ENCODE measurements around the gene ZFP92.
A peak's percentile ranks its signal among the peaks of the same experiment; 100 is the strongest.
"Not testable (repeated sequence)": the region's sequence is repeated elsewhere in the genome, so short reads cannot be mapped to it uniquely, and the experiment has no call there.

Gene ZFP92

DNA sequence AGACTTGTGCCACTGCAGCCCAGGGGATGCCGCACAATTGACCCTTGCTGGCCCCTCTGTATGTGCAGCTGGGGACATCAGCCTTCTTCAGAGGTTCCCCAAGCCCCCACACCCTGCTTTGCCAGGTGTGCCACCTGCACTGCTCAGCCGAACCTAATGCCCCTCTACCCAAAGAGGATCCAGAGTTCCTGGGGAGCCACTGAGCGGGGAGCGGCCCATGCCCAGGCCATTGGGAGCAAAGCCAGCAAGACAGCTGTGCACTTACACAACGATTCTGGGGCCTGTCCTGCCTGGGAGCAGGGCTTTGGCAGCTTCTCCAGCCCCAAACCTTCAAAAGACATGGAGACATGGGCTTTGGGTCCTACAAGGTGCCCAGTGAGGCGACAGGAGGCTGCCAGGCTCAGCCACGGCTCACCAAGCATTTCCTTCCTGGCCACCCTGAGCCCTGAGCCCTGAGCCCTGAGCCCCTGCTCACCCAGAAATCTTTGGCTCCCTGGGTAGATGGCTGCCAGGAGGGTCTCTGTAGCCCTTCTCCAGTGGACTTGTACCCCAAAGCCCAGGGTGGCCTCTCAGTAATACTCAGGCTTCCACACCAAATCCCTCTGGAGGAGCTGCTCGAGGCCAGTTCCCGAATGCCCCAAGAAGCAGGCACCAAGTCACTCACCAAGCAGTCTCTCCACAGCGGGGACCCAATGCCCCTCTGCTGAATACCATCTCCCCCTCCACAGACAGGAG lies 23.1 kb upstream of the ZFP92 start:
- no peak for DNase-seq

- DNase-seq, result no peak
Measured at GRCh38 chrX:153388722-153389459, 22.4 kb upstream of the ZFP92 start.

- not testable (repeated sequence) for DNase-seq
Measured at GRCh38 chrX:153389460-153389768, 21.9 kb upstream of the ZFP92 start.

GRCh38 chrX:153392642-153393321 lies 18.5 kb upstream of the ZFP92 start:
- DNase-seq, result no peak

DNA sequence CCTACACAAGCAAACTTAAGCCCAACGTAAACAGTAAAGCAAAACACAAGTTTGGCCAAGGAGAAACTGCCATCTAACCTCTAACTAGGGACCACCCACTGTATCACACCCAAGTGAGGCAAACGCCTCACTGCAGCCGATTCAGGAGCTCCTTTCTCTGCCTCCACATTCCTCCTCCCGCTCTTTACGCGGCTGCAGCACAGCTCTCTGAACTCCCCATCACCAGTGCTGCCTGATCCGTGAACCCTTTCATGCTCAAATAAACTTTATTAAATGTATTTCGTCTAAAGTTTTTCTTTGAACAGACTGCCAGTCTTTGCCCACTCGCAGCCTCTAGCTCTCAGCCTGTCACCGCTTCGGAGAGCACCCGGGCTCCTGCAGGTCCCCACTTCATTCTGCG lies 16.7 kb upstream of the ZFP92 start:
- DNase-seq, result no peak

GRCh38 chrX:153395613-153396319 lies 15.5 kb upstream of the ZFP92 start:
- no peak for DNase-seq

DNA sequence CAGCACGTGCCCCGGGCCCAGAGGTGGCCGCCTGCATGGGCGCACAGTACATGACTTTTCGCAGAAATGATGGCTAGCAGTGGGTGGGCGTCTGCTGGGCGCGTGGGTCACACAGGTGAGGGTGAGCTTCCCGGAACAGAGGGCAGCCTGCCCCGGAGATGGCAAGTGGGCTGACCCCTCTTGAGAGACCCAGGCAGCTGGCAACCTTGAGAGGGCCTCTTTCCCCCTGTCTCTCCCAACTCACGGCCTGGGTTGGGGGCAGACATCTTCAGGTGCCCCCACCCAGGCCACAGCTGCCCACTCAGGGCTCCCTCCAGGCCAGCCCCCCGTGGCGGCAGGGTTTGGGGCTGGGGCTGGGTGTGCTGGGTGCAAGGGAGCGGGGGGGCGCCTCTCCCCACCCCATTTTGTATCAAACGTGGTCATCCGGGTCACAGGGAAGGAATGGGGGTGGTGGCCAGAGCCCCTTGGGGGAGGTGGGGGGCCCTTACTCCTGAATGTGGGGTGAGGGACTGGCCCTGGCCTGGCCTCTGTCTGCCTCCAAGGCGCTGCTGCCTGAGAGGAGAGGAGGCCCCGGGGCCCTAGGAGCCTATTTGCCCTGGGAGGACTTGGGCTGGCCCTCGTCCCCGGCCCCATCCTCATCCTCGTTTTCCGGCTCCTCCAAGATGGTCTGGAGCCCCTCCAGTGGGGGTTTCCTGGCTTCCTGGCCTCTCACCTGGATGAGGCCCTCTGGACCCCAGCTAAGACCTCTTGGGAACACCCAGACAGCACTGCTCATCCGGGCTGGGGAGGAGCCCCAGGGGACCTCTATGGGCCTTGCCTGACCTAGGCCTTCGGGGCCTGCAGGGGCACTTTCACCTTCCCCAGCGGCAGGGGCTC lies 14.7 kb upstream of the ZFP92 start:
- no peak for DNase-seq

DNA sequence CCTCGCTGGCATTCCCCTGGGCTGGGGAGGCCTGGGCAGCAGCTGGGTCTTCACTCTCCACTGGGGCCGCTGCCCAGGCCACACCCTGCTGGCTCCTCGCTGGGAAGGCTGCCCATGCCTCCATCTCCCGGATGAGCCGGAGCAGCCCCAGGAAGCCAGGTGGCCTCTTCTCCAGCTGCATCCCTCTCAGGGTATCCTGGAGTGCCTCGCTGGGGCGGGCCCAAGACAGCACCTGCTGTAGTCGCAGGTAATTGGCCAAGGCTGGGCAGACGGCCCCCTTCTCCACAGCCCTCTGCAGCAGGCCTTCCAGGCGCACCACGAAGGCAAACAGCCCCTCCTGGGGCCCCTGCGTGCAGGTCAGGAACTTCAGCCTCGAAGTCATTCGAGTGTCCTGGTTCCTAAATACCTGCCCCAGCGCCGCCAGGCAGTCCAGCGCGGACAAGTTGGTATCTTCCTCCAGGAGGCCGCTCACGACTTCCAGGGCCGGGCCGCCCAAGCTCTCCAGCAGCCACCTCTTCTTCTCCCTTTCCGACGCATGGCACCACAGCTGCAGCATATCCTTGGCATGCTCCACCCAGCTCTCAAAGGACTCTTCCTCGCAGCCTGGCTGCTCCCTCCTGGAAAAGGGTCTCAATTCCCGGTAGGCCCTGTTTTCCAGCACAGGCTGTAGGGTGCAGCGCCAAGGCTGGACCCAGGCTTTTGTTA lies 13.9 kb upstream of the ZFP92 start:
- DNase-seq, result no peak

- no peak for DNase-seq
Measured at GRCh38 chrX:153398275-153398960, 12.9 kb upstream of the ZFP92 start.

GRCh38 chrX:153400146-153401132 lies 10.8 kb upstream of the ZFP92 start:
- peak; percentile 56 for DNase-seq

GRCh38 chrX:153401133-153401764 lies 10.0 kb upstream of the ZFP92 start, which contains the start of gene PNMA6E:
TSS of gene PNMA6E (minus strand) at chrX:153401350. CDS start at chrX:153398849, 2,501 bp downstream.
- DNase-seq, result no peak

DNA sequence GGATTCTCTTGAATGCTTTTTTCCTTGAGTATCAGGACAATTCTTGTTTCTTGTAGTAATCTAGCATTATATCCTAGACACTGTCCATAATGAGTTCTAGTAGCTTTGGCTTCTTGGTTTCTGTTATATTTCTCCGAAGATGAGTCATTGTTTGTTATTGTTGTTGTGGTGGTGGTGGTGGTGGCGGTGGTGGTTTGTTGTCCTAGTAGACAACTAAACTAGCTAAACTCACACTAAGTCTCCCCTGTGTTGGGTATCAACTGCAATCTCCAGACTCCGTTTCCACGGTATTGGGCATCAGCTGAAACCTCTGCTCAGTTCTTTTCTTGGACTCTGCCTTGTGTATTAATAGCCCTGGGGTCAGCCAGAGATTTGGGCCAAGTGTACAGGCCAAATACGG lies 6.9 kb upstream of the ZFP92 start:
- DNase-seq, result not testable (repeated sequence)

- no peak for DNase-seq
Measured at GRCh38 chrX:153405426-153405825, 5.8 kb upstream of the ZFP92 start.

DNA sequence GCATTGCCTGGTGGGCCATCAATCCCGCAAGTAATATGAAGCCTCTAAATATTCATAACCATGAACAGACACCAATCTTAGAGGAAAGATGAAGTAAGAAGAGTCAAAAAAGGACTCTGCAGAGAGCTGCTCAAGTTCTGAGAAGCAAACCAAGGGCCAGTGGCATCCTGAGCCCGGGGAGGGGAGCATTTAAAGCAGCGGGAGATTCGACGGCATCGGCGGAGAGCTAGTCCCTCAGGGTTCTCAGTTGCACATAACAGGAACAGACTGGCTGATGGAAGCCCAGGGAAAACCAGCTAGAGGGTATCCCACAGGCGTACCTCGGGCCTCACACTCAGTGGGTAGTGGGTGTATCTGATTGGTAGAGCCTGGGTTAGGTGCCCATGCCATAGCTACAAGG lies 5.3 kb upstream of the ZFP92 start:
- DNase-seq, result no peak

DNA sequence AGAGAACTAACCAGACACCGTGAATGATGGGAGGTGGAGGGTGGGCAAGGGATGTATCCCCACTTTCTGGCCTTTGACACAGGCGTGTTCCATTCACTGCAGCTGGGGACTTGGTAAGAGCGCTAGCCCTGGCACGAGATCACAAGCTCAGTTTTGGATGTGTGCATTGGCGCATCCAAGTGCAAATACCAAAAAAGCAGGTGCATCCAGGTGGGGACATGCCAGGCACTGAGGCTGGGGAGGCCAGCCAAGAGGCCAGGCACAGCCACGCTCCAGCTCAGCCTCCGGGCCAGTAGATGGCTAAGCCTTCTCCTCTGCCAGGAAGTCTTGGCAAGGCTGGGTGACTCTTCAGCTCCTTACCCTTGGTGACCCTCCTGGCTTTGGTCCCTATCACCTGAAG lies 4.4 kb upstream of the ZFP92 start:
- no peak for DNase-seq

- DNase-seq, result no peak
Measured at GRCh38 chrX:153407736-153408135, 3.5 kb upstream of the ZFP92 start.

GRCh38 chrX:153408221-153408721 lies 3.0 kb upstream of the ZFP92 start:
- no peak for DNase-seq

DNA sequence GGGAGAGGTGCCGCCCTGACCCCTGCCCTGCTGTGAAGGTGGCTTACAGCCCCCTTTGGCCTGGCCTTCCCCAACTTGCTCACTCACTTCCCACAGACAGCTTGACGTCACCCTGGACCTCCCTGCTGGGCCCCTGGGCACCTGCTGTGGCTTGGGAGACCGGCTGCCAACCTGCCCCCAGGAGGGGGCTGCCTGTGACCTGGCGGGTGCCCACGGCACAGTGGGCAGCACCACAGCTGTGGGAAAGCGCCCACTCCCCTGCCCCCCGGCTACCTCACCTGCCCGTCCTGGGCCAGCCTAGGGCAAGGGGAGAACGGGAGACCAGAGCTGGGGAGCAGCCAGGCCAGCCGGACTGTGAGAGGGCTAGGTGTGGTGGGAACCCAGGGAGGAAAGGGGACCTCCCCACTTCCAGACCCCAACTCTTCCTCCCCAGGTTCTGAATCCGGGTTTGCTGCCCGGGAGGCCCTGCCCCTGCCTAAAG lies 2.4 kb upstream of the ZFP92 start:
- no peak for DNase-seq
